ENCODE measurements around the gene CDC25C. TPM values are rescaled to one million over a fixed set of nuclear protein-coding genes. Genes with fewer than 3 reads are reported as not detected.
"Not testable (repeated sequence)": the region's sequence is repeated elsewhere in the genome, so short reads cannot be mapped to it uniquely, and the experiment has no call there.

Gene CDC25C
- total RNA-seq, 2 experiments from 2014 or later: 6.1 to 6.2 TPM

GRCh38 chr5:138351517-138351916, 19.9 kb upstream of the CDC25C start:
- ChIA-PET POLR2A (interaction anchor here (0.6 to 1.4 kb wide), 3 partner anchors 12 to 708 kb away, joined by 3 to 14 read pairs (median 3); partner anchors contain the start of gene FAM53C), CTCF (interaction anchor here (0.6 to 5.8 kb wide), 15 partner anchors 13 to 195 kb away, joined by 3 to 98 read pairs (median 6); partner anchors contain the start of genes BRD8, CDC23, CDC25C and FAM53C)

GRCh38 chr5:138351056-138351455, 19.5 kb upstream of the CDC25C start:
- POLR2A ChIA-PET: interaction anchor here (0.6 to 1.0 kb wide), 2 partner anchors 11 to 708 kb away, joined by 3 read pairs; no protein-coding TSS in a partner anchor
- CTCF ChIA-PET: interaction anchor here (1.3 to 5.8 kb wide), 4 partner anchors 12 to 173 kb away, joined by 6 to 98 read pairs (median 10); partner anchors contain the start of genes BRD8, CDC23, FAM53C and KIF20A

- ChIA-PET POLR2A (no interaction called here), CTCF (interaction anchor here (5.8 kb wide), 1 partner anchor 12 kb away, joined by 98 read pairs; the partner anchor contains the start of gene FAM53C)
Observed at GRCh38 chr5:138350563-138350890, 18.9 kb upstream of the CDC25C start.

- ChIA-PET POLR2A (no interaction called here), CTCF (interaction anchor here (5.8 kb wide), 1 partner anchor 11 kb away, joined by 98 read pairs; the partner anchor contains the start of gene FAM53C)
Observed at GRCh38 chr5:138349852-138350562, 18.4 kb upstream of the CDC25C start.

GRCh38 chr5:138346889-138347288, 15.3 kb upstream of the CDC25C start:
- ChIA-PET CTCF (interaction anchor here (0.9 kb wide), 1 partner anchor 119 kb away, joined by 3 read pairs; the partner anchor contains the start of gene EGR1), POLR2A (no interaction called here)

- POLR2A ChIA-PET: no interaction called here
- CTCF ChIA-PET: interaction anchor here (1.0 kb wide), 1 partner anchor 25 kb away, joined by 3 read pairs; no protein-coding TSS in a partner anchor
Observed at GRCh38 chr5:138344887-138345622, 13.5 kb upstream of the CDC25C start.

GRCh38 chr5:138340008-138340407, 8.4 kb upstream of the CDC25C start:
- ChIA-PET POLR2A (interaction anchor here (1.0 to 1.4 kb wide), 2 partner anchors 12 to 14 kb away, joined by 3 to 4 read pairs; no protein-coding TSS in a partner anchor), CTCF (interaction anchor here (10.2 kb wide), 1 partner anchor 13 kb away, joined by 98 read pairs; the partner anchor contains the start of gene KDM3B)

GRCh38 chr5:138339464-138339863, 7.9 kb upstream of the CDC25C start:
- ChIA-PET POLR2A (interaction anchor here (1.0 to 1.4 kb wide), 2 partner anchors 12 to 14 kb away, joined by 3 to 4 read pairs; no protein-coding TSS in a partner anchor), CTCF (interaction anchor here (10.2 kb wide), 1 partner anchor 13 kb away, joined by 98 read pairs; the partner anchor contains the start of gene KDM3B)

- ChIA-PET POLR2A (interaction anchor here (1.0 to 1.6 kb wide), 3 partner anchors 13 to 204 kb away, joined by 3 to 7 read pairs (median 4); partner anchors contain the start of gene ETF1), CTCF (interaction anchor here (10.2 kb wide), 1 partner anchor 13 kb away, joined by 98 read pairs; the partner anchor contains the start of gene KDM3B)
Observed at GRCh38 chr5:138339091-138339456, 7.5 kb upstream of the CDC25C start.

- CTCF ChIA-PET: interaction anchor here (0.6 to 10.2 kb wide), 3 partner anchors 14 to 127 kb away, joined by 3 to 98 read pairs (median 4); partner anchors contain the start of genes EGR1 and KDM3B
- POLR2A ChIA-PET: interaction anchor here (0.8 to 1.7 kb wide), 5 partner anchors 14 to 204 kb away, joined by 3 to 14 read pairs (median 5); partner anchors contain the start of genes ETF1, KDM3B and REEP2
Observed at GRCh38 chr5:138338411-138339090, 6.9 kb upstream of the CDC25C start.

GRCh38 chr5:138337685-138338410, 6.2 kb upstream of the CDC25C start, which contains the start of gene FAM53C:
FAM53C (plus strand) TSS chr5:138338266; CDS start chr5:138341336, 3,070 bp downstream.
- ChIA-PET CTCF (interaction anchor here (0.6 to 10.2 kb wide), 3 partner anchors 15 to 127 kb away, joined by 3 to 98 read pairs (median 4); partner anchors contain the start of genes EGR1 and KDM3B), POLR2A (interaction anchor here (0.8 to 1.7 kb wide), 5 partner anchors 14 to 205 kb away, joined by 3 to 14 read pairs (median 5); partner anchors contain the start of genes ETF1, KDM3B and REEP2)

- ChIA-PET POLR2A (interaction anchor here (1.0 to 1.7 kb wide), 3 partner anchors 15 to 17 kb away, joined by 3 to 14 read pairs (median 5); partner anchors contain the start of gene KDM3B), CTCF (interaction anchor here (1.2 to 10.2 kb wide), 2 partner anchors 15 to 128 kb away, joined by 4 to 98 read pairs; partner anchors contain the start of genes EGR1 and KDM3B)
Observed at GRCh38 chr5:138336952-138337684, 5.5 kb upstream of the CDC25C start.

GRCh38 chr5:138334867-138335447, 3.4 kb upstream of the CDC25C start:
- ChIA-PET POLR2A (no interaction called here), CTCF (interaction anchor here (10.2 kb wide), 1 partner anchor 18 kb away, joined by 98 read pairs; the partner anchor contains the start of gene KDM3B)

GRCh38 chr5:138330813-138331448, 673 bp downstream of the CDC25C start:
- ChIA-PET POLR2A (interaction anchor here (1.2 kb wide), 1 partner anchor 212 kb away, joined by 3 read pairs; the partner anchor contains the start of gene ETF1), CTCF (interaction anchor here (1.3 to 2.8 kb wide), 2 partner anchors 22 to 152 kb away, joined by 3 to 25 read pairs; partner anchors contain the start of genes KDM3B and KIF20A)

- POLR2A ChIA-PET, CTCF ChIA-PET: not testable (repeated sequence)
Observed at GRCh38 chr5:138318211-138318610, 13.4 kb downstream of the CDC25C start.

GRCh38 chr5:138316355-138316754, 15.2 kb downstream of the CDC25C start:
- POLR2A ChIA-PET: no interaction called here

More at GRCh38 chr5:138316355-138316754, 15.2 kb downstream of the CDC25C start:
- CTCF ChIA-PET: no interaction called here

Measured in activated CD8-positive, alpha-beta memory T cell treated with anti-CD3 and anti-CD28 coated beads for 36 hours (primary cell).